ENCODE data around the gene RABGAP1. TPM values are rescaled to one million over a fixed set of nuclear protein-coding genes. Genes with fewer than 3 reads are reported as not detected.

RABGAP1 gene
- total RNA-seq, 4 donors from 2014 or later: 64.3 to 116 (median 79.5) TPM

DNA sequence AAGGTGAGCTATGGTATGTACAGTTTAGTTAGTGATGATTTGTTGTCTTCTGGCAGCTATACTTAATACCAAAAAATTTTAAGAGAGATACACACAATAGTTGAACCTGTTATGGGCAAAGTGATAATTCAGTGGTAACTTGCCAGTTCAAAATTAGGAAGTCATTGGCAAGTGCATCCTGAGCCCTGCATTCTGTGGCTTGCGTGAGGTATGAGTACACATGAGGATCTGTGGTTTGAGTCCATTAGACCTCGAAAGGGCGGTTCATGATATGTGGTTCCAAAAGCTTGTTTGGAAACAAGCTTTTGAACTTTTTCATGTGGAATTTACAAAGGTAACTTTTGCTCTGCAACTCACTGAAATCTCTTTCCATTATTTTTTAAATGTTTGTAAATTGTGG lies 139.6 kb downstream of the RABGAP1 start:
- DNase-seq (ENCODE audit: extremely low spot score): no peak
- Histone ChIP-seq H3K36me3 (peaks cover 11 to 99% (median 65%) of the 10 kb centered on the region in 4 donors), H3K4me3 (no peak overlapping the region), H3K27ac (replicated peaks in 1 of 4) (no peak overlapping the region), H3K27me3 (no peaks in the 10 kb centered on the region), H3K9me3 (no peaks in the 10 kb centered on the region), H3K4me1 (no peaks in the 10 kb centered on the region)
- intact Hi-C loops (cut with DNase I): no loop called here
- TF ChIP-seq, protein P1, sequence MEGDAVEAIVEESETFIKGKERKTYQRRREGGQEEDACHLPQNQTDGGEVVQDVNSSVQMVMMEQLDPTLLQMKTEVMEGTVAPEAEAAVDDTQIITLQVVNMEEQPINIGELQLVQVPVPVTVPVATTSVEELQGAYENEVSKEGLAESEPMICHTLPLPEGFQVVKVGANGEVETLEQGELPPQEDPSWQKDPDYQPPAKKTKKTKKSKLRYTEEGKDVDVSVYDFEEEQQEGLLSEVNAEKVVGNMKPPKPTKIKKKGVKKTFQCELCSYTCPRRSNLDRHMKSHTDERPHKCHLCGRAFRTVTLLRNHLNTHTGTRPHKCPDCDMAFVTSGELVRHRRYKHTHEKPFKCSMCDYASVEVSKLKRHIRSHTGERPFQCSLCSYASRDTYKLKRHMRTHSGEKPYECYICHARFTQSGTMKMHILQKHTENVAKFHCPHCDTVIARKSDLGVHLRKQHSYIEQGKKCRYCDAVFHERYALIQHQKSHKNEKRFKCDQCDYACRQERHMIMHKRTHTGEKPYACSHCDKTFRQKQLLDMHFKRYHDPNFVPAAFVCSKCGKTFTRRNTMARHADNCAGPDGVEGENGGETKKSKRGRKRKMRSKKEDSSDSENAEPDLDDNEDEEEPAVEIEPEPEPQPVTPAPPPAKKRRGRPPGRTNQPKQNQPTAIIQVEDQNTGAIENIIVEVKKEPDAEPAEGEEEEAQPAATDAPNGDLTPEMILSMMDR (IDR thresholded peaks at IDR 0.05): no peak
- TF ChIP-seq EP300 (IDR thresholded peaks at IDR 0.05) (no peak), POLR2A (IDR thresholded peaks at IDR 0.05; ENCODE audit: low read depth) (no peak), POLR2AphosphoS5 (IDR thresholded peaks at IDR 0.05) (no peak)
- 89% methylated on average over 3 of the region's 3 CpGs for WGBS

DNA sequence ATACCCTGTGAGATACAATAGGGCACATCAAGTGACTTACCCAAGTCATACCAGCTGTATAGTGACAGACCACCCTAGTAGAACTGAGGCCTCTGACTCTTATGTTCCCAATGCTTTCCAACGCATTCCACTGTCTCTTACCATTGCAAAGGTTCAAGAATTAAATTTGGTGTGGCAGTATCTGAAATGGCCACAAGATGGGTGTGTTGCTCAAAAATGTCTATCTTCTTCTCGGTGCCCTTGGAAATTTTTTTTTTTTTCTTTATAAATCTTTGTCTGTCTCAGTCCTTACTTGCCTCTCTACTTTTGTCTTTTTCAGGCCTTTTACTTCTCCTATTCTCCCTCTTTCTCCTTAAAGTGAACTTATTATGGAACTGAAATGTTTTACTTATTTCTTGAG lies 141.0 kb downstream of the RABGAP1 start:
- Histone ChIP-seq H3K27ac (replicated peaks in 1 of 4) (no peak overlapping the region), H3K27me3 (no peaks in the 10 kb centered on the region), H3K4me1 (no peaks in the 10 kb centered on the region), H3K36me3 (peaks cover 4 to 96% (median 65%) of the 10 kb centered on the region in 4 donors), H3K4me3 (no peak overlapping the region), H3K9me3 (no peaks in the 10 kb centered on the region)
- intact Hi-C loops (cut with DNase I): no loop called here
- no peak for DNase-seq (ENCODE audit: extremely low spot score)
- WGBS: 25% methylated on average over 2 of the region's 2 CpGs
- TF ChIP-seq EP300 (IDR thresholded peaks at IDR 0.05): no peak
- TF ChIP-seq, protein P1 (IDR thresholded peaks at IDR 0.05): peak; percentile 38 to 59 (median 45)
- no peak for TF ChIP-seq POLR2AphosphoS5 (IDR thresholded peaks at IDR 0.05)
- no peak for TF ChIP-seq POLR2A (IDR thresholded peaks at IDR 0.05; ENCODE audit: low read depth)

DNA sequence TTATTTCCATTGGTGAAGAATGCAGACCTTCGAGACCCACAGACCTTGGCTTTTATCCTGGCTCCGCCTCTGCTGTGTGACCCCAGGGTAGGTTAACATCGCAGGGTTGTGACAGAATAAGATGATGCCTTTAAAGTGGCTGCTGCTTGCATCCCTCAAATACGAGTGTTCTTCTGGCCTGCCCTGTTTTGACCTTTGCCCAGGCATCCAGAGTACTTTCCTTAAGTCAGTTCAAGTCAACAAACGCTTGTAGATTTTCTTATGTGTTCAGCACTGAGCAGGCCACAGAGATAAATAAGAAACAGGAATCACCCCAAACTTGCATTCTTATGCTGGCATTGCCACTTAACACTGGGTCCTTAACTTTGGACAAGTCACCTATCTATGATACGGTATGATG lies 142.9 kb downstream of the RABGAP1 start:
- intact Hi-C loops (cut with DNase I): no loop called here
- peaks cover 12 to 96% (median 54%) of the 10 kb centered on the region in 4 donors for H3K36me3 ChIP-seq
- H3K27ac ChIP-seq (replicated peaks in 1 of 4): no peak overlapping the region
- TF ChIP-seq POLR2AphosphoS5 (IDR thresholded peaks at IDR 0.05) (no peak), POLR2A (IDR thresholded peaks at IDR 0.05; ENCODE audit: low read depth) (no peak), EP300 (IDR thresholded peaks at IDR 0.05) (no peak)
- TF ChIP-seq, protein P1 (IDR thresholded peaks at IDR 0.05): no peak
- WGBS: 77% methylated on average over 6 of the region's 6 CpGs
- H3K9me3 ChIP-seq: no peaks in the 10 kb centered on the region
- H3K4me3 ChIP-seq: no peak overlapping the region
- H3K27me3 ChIP-seq: no peaks in the 10 kb centered on the region
- peaks cover 0 to 7% (median 2%) of the 10 kb centered on the region in 4 donors for H3K4me1 ChIP-seq
- DNase-seq (ENCODE audit: extremely low spot score): no peak

DNA sequence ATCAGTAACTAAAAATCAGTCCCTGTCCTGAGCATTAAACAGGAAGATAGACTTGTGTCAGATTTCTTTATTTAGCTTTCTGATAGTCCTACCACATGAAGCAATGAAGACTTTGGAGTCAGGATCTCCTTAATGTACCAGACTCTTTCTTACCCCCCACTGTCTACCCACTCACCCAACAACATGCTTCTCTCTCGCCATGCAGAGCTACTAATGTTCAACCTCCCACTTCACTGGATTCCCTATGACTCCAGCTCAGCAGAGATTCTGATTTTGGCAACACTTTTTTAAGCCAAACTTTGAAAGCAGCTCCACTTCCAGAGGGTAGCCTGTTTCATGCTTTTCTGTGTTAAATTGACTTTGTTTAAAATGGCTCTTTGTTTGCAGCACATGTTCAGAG lies 143.4 kb downstream of the RABGAP1 start:
- DNase-seq (ENCODE audit: extremely low spot score): peak; percentile 37
- Histone ChIP-seq H3K27ac (replicated peaks in 1 of 4) (no peak overlapping the region), H3K4me3 (no peak overlapping the region), H3K9me3 (no peaks in the 10 kb centered on the region), H3K36me3 (peaks cover 9 to 92% (median 50%) of the 10 kb centered on the region in 4 donors), H3K27me3 (no peaks in the 10 kb centered on the region), H3K4me1 (peaks cover 0 to 12% (median 2%) of the 10 kb centered on the region in 4 donors)
- WGBS: 96% methylated on average over 1 of the region's 1 CpG
- no peak for TF ChIP-seq POLR2A (IDR thresholded peaks at IDR 0.05; ENCODE audit: low read depth)
- TF ChIP-seq EP300 (IDR thresholded peaks at IDR 0.05): no peak
- no peak for TF ChIP-seq POLR2AphosphoS5 (IDR thresholded peaks at IDR 0.05)
- TF ChIP-seq, protein P1 (IDR thresholded peaks at IDR 0.05): no peak
- intact Hi-C loops (cut with DNase I): no loop called here

DNA sequence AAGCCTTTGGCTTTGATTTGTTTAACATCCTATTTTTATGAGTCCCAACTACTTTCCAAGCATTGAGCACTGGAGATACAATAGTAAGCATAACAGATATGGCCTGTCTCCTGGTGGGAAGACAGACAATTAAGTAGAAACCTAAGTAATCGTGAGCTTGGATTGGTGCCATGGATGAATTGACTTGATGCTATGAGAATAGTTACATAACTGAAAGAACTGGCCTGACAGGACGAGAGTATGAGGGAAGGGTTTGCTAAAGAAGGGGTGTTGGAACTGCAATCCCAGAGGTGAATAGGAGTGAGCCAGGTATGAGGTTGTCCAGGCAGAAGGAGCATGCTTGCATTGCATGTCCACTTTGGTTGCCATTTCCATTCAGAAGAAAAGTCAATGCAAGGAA lies 145.1 kb downstream of the RABGAP1 start:
- 62% methylated on average over 2 of the region's 2 CpGs for WGBS
- H3K27ac ChIP-seq (replicated peaks in 1 of 4): no peak overlapping the region
- no peaks in the 10 kb centered on the region for H3K9me3 ChIP-seq
- no peak for DNase-seq (ENCODE audit: extremely low spot score)
- intact Hi-C loops (cut with DNase I): no loop called here
- TF ChIP-seq POLR2AphosphoS5 (IDR thresholded peaks at IDR 0.05) (no peak), POLR2A (IDR thresholded peaks at IDR 0.05; ENCODE audit: low read depth) (no peak), EP300 (IDR thresholded peaks at IDR 0.05) (no peak)
- TF ChIP-seq, protein P1 (IDR thresholded peaks at IDR 0.05): no peak
- H3K4me1 ChIP-seq: peaks cover 0 to 21% (median 11%) of the 10 kb centered on the region in 4 donors
- no peak overlapping the region for H3K4me3 ChIP-seq
- H3K27me3 ChIP-seq: no peaks in the 10 kb centered on the region
- H3K36me3 ChIP-seq: peaks cover 12 to 91% (median 50%) of the 10 kb centered on the region in 4 donors

All from esophagus muscularis mucosa (tissue), 4 donors.